CD4-positive, alpha-beta T cell treated with Interleukin-17A for 4 hours (primary cell): Measurements from ENCODE around the gene ARHGAP30.

Experiments used
- DNase-seq: peaks from one replicate; pipeline ENCODE4 v3.0.0-alpha.2; 2020; ENCODE audit warnings: mixed read lengths

Gene ARHGAP30

GRCh38 chr1:161090617-161091016, 20.9 kb upstream of the ARHGAP30 start:
- no peak for DNase-seq

GRCh38 chr1:161089938-161090337, 20.2 kb upstream of the ARHGAP30 start:
- DNase-seq: no peak

GRCh38 chr1:161089251-161089924, 19.7 kb upstream of the ARHGAP30 start, which contains the start of gene NECTIN4:
Gene NECTIN4, minus strand, starts transcription at chr1:161089558. Its CDS starts 262 bp downstream, at chr1:161089296.
- DNase-seq: no peak

- DNase-seq: no peak
Measured at GRCh38 chr1:161088587-161089110, 19.0 kb upstream of the ARHGAP30 start.

- DNase-seq: no peak
Measured at GRCh38 chr1:161086457-161086856, 16.8 kb upstream of the ARHGAP30 start.

GRCh38 chr1:161085165-161085564, 15.5 kb upstream of the ARHGAP30 start:
- DNase-seq: no peak

- DNase-seq: no peak
Measured at GRCh38 chr1:161084597-161084988, 14.9 kb upstream of the ARHGAP30 start.

GRCh38 chr1:161083748-161084596, 14.3 kb upstream of the ARHGAP30 start:
- DNase-seq: no peak

- no peak for DNase-seq
Measured at GRCh38 chr1:161082996-161083747, 13.5 kb upstream of the ARHGAP30 start.

- DNase-seq: no peak
Measured at GRCh38 chr1:161082483-161082882, 12.8 kb upstream of the ARHGAP30 start.

- DNase-seq: no peak
Measured at GRCh38 chr1:161081519-161081918, 11.8 kb upstream of the ARHGAP30 start.

- DNase-seq: no peak
Measured at GRCh38 chr1:161080441-161081405, 11.0 kb upstream of the ARHGAP30 start.

- no peak for DNase-seq
Measured at GRCh38 chr1:161079436-161080110, 9.9 kb upstream of the ARHGAP30 start.

- DNase-seq: no peak
Measured at GRCh38 chr1:161077426-161077825, 7.7 kb upstream of the ARHGAP30 start.

- no peak for DNase-seq
Measured at GRCh38 chr1:161076410-161076809, 6.7 kb upstream of the ARHGAP30 start.

GRCh38 chr1:161074676-161075368, 5.1 kb upstream of the ARHGAP30 start:
- no peak for DNase-seq

GRCh38 chr1:161073474-161074121, 3.9 kb upstream of the ARHGAP30 start:
- DNase-seq: no peak

GRCh38 chr1:161072751-161073449, 3.2 kb upstream of the ARHGAP30 start:
- no peak for DNase-seq

GRCh38 chr1:161071886-161072371, 2.2 kb upstream of the ARHGAP30 start:
- DNase-seq: peak; percentile 68
